Measurements from ENCODE around the gene KIF5A.

The KIF5A gene

DNA sequence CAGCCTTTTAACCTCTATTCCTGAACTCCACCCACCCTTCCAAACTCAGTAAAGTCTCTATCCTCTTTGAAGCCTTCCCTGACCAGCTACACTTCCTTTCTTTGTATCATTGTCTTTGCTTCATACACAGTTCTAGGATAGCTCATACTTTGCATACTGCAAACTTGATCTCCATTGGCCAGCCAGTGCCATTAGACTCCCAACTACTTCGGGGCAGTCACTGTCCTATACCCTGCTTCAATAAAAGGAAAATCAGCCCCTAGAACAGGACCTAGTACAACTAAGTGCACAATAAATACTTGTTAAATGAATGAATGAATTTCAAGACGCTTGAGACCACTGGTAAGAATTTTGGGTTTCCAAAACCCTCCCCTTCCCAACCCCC, 40.6 kb downstream of the KIF5A start:
- in situ Hi-C loops (cut with HindIII; ENCODE audit: low sequenced_read_pairs): no loop called here
- TF ChIP-seq, protein P1, sequence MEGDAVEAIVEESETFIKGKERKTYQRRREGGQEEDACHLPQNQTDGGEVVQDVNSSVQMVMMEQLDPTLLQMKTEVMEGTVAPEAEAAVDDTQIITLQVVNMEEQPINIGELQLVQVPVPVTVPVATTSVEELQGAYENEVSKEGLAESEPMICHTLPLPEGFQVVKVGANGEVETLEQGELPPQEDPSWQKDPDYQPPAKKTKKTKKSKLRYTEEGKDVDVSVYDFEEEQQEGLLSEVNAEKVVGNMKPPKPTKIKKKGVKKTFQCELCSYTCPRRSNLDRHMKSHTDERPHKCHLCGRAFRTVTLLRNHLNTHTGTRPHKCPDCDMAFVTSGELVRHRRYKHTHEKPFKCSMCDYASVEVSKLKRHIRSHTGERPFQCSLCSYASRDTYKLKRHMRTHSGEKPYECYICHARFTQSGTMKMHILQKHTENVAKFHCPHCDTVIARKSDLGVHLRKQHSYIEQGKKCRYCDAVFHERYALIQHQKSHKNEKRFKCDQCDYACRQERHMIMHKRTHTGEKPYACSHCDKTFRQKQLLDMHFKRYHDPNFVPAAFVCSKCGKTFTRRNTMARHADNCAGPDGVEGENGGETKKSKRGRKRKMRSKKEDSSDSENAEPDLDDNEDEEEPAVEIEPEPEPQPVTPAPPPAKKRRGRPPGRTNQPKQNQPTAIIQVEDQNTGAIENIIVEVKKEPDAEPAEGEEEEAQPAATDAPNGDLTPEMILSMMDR (IDR thresholded peaks at IDR 0.05; ENCODE audit: low read depth, low read length, missing control alignments): no peak
- peak overlapping the region; percentile 83 for H3K4me3 ChIP-seq (ENCODE audit: low read depth, low read length)
- DNase-seq (ENCODE audit: low read depth): no peak

DNA sequence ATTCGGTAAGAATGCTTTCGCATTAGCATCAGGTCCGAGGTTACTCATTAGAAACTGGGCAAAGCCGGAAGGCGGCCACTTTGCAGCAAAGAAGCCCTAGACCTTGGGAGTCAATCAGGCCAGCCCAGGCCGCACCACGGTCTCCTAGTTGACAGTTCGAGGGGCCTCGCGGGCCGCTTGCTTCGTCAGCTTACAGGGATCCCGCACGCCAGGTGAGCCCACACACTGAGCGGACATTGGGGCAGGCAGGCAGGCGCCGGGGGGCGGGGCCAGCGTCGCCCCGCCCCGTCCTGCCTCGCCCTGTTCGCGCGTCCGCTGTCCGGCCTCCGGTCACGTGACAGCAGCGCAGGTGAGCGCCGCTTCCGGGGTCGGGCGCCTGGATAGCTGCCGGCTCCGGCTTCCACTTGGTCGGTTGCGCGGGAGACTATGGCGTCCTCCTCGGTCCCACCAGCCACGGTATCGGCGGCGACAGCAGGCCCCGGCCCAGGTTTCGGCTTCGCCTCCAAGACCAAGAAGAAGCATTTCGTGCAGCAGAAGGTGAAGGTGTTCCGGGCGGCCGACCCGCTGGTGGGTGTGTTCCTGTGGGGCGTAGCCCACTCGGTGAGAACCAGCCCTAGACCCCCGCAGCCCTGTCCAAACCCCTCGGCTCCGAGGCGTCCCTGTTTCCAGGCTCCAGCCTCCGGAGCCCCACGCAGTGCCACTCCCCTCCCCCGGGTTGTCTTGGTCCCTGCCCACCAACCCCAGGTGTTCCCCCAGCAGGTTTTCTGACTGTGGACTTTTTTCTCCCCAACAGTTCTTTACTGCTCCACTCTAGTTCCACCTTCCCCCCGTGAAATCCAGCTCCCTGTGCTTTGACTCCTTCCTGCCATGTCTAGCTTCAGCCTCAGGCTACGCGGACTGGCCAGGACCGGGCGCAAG, 41.3 kb downstream of the KIF5A start, which contains the start of gene PIP4K2C:
TSS of gene PIP4K2C (plus strand) at position 329 of the 918 bp plus-strand sequence. CDS start at position 427, 98 bp downstream.
- TF ChIP-seq, protein P1 (IDR thresholded peaks at IDR 0.05; ENCODE audit: low read depth, low read length, missing control alignments): no peak
- DNase-seq (ENCODE audit: low read depth): no peak
- in situ Hi-C loops (cut with HindIII; ENCODE audit: low sequenced_read_pairs): no loop called here
- peak within 1 kb of the TSS; percentile 83 for H3K4me3 ChIP-seq (ENCODE audit: low read depth, low read length)

DNA sequence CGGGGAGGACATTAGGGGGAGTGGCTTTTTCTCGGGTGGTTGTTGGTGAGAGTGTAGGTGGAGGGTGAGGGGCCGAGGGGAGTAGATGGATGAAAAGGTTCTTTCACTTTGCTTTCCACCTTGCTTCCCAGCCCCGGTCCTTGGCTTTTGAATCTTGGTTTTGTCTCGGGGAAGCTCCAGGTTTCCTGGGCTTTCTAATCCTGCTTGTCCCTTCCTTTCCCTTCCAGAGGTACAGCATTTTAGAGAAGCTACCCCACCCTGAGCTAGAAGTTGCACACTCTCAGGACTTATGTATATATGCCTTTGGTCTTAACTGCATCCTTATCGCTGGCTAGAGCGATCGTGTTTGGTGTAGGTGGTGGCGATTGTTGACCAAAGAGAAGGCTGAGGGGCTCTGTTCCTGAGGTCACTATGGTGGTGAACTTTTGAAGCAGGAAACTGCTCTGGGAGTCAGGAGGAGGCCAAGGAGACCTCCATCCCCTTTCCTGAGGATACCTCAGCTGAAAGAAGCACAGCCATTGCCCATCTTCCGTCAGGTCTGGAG, 42.0 kb downstream of the KIF5A start:
- no peak for DNase-seq (ENCODE audit: low read depth)
- H3K4me3 ChIP-seq (ENCODE audit: low read depth, low read length): peak overlapping the region; percentile 83
- TF ChIP-seq, protein P1 (IDR thresholded peaks at IDR 0.05; ENCODE audit: low read depth, low read length, missing control alignments): no peak
- in situ Hi-C loops (cut with HindIII; ENCODE audit: low sequenced_read_pairs): no loop called here

DNA sequence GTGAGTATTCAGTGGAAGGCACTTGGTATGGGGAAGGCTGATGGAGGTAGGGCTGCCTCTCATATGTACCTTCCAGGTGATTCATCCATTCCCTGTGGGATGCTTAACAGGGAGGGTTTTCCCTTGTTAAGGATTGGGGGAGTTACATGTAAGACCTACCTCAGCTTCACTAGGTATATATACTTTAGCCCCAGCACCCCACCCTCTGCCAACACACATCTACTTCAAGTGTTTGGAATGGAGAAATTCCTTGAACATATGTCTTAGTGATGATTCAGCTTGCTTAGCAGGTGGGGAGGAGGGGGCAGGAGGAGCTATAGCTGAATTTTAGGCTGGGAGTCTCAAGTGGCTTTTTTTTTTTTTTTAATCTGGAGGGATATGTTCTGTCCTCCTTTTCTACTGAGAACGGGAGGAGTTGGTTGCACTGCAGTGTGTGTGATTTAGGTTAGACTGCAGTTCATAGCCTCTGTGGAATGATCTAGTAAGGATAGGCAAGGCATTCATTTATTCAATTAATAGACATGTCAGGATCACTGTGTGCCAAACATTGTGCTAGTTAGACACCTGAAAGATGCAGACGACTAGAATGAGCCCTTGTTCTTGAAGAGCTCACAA, 42.8 kb downstream of the KIF5A start:
- no peak overlapping the region for H3K4me3 ChIP-seq (ENCODE audit: low read depth, low read length)
- in situ Hi-C loops (cut with HindIII; ENCODE audit: low sequenced_read_pairs): no loop called here
- no peak for DNase-seq (ENCODE audit: low read depth)
- TF ChIP-seq, protein P1 (IDR thresholded peaks at IDR 0.05; ENCODE audit: low read depth, low read length, missing control alignments): no peak

DNA sequence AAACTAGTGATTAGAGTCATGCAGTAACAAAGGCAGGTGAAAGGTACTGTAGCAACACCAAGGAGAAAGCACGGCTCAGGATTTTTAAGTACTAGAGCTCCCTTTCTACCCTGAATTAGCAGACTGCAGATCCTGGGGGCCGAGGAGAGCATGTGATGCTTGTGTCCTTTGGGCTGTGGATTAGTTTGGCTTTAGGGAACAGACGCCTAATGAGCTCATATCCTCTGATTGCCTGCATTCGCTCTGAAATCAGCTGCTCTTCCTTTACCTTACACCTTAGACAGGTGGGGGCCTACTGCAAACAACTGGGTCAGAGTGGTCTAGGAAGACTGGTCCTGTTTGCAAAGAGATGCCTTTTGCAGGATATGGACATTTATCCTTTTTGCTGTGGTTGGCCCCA, 43.3 kb downstream of the KIF5A start:
- TF ChIP-seq, protein P1 (IDR thresholded peaks at IDR 0.05; ENCODE audit: low read depth, low read length, missing control alignments): no peak
- no peak for DNase-seq (ENCODE audit: low read depth)
- in situ Hi-C loops (cut with HindIII; ENCODE audit: low sequenced_read_pairs): no loop called here
- H3K4me3 ChIP-seq (ENCODE audit: low read depth, low read length): no peak overlapping the region

DNA sequence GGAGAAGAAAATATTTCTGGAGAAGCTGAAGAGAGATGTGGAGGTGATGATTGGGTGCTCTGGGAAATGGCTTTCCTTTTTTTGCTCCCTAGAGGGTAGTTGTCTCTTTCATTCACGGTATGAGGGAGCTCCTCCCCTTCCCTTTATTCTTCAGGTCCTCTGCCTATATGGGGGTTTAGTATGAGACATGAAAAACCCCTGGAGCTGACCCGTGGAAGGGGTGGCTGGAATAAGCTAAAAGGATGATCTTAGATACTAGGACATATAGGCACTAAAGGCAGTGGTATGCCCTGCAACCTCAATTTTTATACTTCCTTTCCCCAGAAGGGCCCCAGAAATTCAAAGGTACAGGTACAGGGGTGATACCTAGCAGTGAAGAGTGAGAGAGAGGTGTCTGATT, 50.6 kb downstream of the KIF5A start:
- TF ChIP-seq, protein P1 (IDR thresholded peaks at IDR 0.05; ENCODE audit: low read depth, low read length, missing control alignments): no peak
- H3K4me3 ChIP-seq (ENCODE audit: low read depth, low read length): no peak overlapping the region
- in situ Hi-C loops (cut with HindIII; ENCODE audit: low sequenced_read_pairs): no loop called here
- DNase-seq (ENCODE audit: low read depth): no peak
